ENCODE data around the gene MKRN2OS.

Gene MKRN2OS

DNA sequence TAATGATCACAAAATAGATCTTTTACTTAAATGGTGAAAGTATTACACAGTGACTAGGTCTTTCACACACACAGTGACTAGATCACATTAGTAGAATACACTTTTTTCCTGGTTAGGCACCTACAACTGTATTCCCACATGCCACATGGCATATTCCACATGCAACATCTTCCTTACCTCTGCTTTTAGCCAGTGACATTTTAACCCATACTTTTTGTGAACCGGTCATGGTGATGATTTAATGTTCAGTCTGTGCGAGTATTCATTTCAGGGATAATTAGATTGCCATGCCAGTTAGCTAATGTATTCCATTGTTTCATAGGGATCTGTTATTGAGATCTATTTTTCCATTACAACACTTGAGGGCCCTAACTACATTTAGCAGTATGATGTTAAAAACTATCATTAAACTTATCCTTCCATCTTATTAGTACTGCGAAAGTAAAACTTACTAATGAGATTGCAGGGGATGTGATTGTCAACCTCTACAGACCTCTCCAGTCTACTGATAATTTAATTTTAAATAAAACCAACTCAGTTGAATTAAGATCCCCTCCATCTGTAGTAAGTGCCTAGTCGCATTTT is 32.7 kb downstream of the MKRN2OS start:
- Mint-ChIP-seq H3K4me1 (ENCODE audit: low read depth) (no peaks in the 10 kb centered on the region), H3K27me3 (no peaks in the 10 kb centered on the region), H3K9me3 (ENCODE audit: low read depth) (no peaks in the 10 kb centered on the region), H3K4me3 (no peak overlapping the region), H3K27ac (peak overlapping the region; percentile 5), H3K36me3 (peaks cover 11% of the 10 kb centered on the region)

DNA sequence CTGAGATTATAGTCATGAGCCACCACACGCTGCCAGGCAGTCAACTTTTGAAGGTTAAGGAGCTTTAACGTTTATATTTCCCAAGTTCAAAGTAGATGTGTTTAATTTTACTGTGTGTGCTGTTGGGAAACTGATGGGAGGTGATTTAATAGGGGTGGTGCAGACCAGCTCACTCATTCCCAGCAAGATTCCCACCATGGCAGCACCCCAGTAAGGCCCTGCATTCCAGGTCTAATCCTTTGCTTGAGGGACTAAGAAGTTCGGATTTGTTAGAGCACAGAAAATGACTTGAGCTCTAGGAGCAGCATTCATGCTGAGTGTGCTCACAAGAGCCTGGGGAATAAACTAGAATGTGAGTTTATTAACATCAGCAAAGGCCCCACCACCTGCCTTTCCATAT is 35.8 kb downstream of the MKRN2OS start:
- Mint-ChIP-seq H3K36me3 (peaks cover 11% of the 10 kb centered on the region), H3K27ac (no peak overlapping the region), H3K9me3 (ENCODE audit: low read depth) (no peaks in the 10 kb centered on the region), H3K4me3 (no peak overlapping the region), H3K4me1 (ENCODE audit: low read depth) (no peaks in the 10 kb centered on the region), H3K27me3 (no peaks in the 10 kb centered on the region)

DNA sequence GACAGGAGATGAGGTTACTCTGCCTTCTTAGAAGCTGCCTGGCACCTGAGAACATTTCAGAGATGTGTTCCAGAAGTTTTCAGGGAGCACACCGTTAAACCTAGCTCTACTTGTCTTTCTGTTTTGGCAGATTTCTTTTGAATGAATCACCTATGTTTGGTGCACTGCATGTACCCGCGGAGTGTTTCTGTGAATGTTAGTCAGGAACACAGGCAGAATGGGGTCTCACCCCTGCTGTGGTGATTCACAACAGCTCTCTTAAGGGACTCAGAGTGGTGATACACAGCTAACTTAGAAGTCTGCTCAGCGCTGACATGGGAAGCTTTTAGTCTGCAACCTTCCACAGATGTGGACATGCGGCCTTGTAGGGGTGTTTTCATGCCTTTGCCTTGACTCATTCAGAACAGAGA is 37.0 kb downstream of the MKRN2OS start:
- H3K27me3 Mint-ChIP-seq = no peaks in the 10 kb centered on the region
- no peak overlapping the region for H3K4me3 Mint-ChIP-seq
- no peaks in the 10 kb centered on the region for H3K9me3 Mint-ChIP-seq (ENCODE audit: low read depth)
- H3K36me3 Mint-ChIP-seq = peaks cover 12% of the 10 kb centered on the region
- no peak overlapping the region for H3K27ac Mint-ChIP-seq
- H3K4me1 Mint-ChIP-seq (ENCODE audit: low read depth) = no peaks in the 10 kb centered on the region

DNA sequence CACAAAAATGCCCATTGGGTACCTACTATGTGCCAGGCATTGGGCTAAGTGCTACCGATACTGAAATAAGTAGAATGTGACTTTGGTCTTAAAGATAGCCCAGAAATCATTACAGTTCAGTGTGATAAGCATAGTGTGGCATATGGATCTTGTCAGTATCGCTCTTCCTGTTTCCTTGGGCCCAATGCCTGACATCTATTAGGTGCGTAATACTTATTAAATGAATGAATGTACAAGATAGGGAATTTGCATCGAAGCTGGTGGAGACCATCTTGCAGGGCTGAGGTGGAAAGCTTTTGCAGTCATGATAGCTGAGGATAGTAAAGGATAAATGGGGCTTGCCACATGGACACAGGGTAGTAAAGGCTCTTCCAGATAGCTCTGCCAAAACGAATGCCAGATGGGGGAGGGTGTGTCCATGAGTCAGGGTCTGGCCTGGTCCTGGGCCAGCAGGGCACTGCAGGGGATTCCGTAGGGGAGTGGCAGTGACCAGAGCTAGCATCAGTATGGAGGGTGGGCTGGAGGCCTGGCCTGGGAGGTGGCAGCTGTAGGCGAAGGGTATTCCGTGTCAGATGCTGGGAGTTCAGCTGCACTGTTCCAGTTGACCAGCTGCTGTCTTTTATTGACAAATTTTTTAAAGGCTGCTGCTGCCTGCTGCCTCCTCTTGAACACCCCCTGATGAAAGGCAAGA is 37.6 kb downstream of the MKRN2OS start:
- Mint-ChIP-seq H3K36me3 (peaks cover 13% of the 10 kb centered on the region), H3K9me3 (ENCODE audit: low read depth) (no peaks in the 10 kb centered on the region), H3K27ac (no peak overlapping the region), H3K4me3 (no peak overlapping the region), H3K27me3 (no peaks in the 10 kb centered on the region), H3K4me1 (ENCODE audit: low read depth) (no peaks in the 10 kb centered on the region)

DNA sequence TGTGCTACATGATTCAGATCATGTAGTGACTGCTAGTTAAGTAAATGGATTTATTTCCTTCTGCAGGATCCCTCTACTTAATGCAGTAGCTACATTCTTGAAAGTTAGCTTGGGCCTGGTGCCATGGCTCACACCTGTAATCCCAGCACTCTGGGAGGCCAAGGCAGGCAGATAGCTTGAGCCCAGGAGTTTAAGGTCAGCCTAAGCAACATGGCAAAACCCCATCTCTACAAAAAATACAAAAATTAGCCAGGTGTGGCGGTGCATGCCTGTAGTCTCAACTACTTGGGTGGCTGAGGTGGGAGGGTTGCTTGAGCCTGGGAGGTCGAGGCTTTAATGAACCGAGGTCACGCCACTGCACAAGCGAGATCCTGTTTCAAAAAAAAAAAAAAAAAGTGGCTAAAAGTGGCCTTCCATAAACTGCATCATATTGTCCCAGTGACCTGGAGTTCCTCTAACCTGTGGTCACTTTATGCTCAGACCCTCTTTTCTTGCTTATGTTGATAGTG is 39.0 kb downstream of the MKRN2OS start:
- H3K4me1 Mint-ChIP-seq (ENCODE audit: low read depth) = no peaks in the 10 kb centered on the region
- peaks cover 17% of the 10 kb centered on the region for H3K36me3 Mint-ChIP-seq
- H3K27ac Mint-ChIP-seq = no peak overlapping the region
- no peak overlapping the region for H3K4me3 Mint-ChIP-seq
- no peaks in the 10 kb centered on the region for H3K27me3 Mint-ChIP-seq
- no peaks in the 10 kb centered on the region for H3K9me3 Mint-ChIP-seq (ENCODE audit: low read depth)

DNA sequence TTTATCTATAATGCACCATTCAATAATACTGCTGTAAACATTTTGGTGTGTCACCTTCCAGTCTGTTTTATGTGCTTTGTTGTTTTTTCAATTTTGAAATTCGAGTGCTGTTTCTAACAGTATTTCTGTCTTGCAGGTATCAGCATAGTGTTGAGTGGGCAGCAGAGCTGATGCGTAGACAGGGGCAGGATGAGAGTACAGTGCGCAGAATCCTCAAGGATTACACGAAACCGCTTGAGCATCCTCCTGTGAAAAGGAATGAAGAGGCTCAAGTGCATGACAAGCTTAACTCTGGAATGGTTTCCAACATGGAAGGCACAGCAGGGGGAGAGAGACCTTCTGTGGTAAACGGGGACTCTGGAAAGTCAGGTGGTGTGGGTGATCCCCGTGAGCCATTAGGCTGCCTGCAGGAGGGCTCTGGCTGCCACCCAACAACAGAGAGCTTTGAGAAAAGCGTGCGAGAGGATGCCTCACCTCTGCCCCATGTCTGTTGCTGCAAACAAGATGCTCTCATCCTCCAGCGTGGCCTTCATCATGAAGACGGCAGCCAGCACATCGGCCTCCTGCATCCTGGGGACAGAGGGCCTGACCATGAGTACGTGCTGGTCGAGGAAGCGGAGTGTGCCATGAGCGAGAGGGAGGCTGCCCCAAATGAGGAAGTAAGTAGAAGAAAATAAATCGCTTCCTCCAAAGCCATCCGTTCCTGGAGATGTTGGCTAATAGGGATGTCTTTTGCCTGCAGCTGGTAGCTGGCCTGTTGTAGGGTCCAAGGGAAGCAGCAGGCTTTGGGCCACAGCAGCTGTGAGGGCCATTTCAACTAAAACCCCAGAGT is 42.0 kb downstream of the MKRN2OS start:
- Mint-ChIP-seq H3K4me3 (no peak overlapping the region), H3K4me1 (ENCODE audit: low read depth) (peaks cover 1% of the 10 kb centered on the region), H3K36me3 (peaks cover 26% of the 10 kb centered on the region), H3K27ac (no peak overlapping the region), H3K27me3 (no peaks in the 10 kb centered on the region), H3K9me3 (ENCODE audit: low read depth) (no peaks in the 10 kb centered on the region)

DNA sequence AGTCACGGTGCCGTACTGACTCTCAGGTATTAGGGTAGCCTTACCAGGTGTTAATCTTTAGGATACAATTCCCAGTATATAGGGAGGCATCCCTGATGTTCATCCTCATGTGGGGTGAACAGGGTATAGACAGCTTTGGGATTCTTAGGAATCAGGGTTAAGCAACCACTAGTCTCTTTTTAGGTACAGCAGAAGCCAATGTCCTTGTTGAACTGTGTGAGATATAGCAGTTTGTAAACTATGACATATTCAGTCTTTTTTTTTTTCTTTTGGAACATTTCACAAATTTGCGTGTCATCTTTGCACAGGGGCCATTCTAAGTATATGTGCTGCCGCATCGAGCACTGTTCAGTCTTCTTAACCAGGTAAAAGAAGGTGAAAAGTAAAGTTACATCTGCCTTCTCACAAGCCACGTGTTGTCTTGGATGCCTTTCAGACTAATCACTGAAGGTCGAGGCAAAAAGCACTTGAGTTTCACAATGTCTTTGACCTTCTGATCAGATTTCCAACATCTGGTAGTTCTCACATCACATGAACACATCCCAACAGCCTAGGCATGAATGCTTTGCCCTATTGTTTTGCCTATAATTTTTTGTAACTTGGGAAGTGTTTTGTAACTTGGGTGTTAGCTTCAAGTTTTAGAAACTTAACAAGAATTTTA is 43.8 kb downstream of the MKRN2OS start:
- H3K27ac Mint-ChIP-seq = no peak overlapping the region
- no peaks in the 10 kb centered on the region for H3K27me3 Mint-ChIP-seq

DNA sequence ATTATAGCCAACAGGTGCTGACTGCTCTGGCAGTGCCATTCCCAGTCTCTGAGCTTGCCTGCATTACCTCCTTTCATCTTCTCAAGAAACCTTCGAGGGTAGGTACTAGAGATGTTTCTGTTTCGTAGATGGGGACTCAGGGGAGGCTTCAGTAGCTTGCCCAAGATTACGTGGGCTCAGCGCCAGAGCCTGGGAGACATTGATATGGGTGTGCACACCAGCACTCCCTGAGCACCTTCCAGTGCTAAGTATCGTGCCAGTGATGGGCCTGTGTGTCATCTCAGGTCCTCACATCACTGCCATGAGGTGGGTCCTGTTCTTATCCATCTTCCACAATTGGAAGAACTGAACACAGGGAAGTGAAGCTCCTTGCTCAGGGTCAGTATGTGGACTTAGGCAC is 45.8 kb downstream of the MKRN2OS start:
- Mint-ChIP-seq H3K36me3 (peaks cover 39% of the 10 kb centered on the region), H3K9me3 (ENCODE audit: low read depth) (no peaks in the 10 kb centered on the region), H3K27ac (no peak overlapping the region), H3K4me3 (no peak overlapping the region), H3K27me3 (no peaks in the 10 kb centered on the region), H3K4me1 (ENCODE audit: low read depth) (peaks cover 3% of the 10 kb centered on the region)

More for the DNA sequence above, 43.8 kb downstream of the MKRN2OS start:
- Mint-ChIP-seq H3K36me3 (peaks cover 38% of the 10 kb centered on the region), H3K4me1 (ENCODE audit: low read depth) (peaks cover 3% of the 10 kb centered on the region), H3K4me3 (no peak overlapping the region), H3K9me3 (ENCODE audit: low read depth) (no peaks in the 10 kb centered on the region)

DNA sequence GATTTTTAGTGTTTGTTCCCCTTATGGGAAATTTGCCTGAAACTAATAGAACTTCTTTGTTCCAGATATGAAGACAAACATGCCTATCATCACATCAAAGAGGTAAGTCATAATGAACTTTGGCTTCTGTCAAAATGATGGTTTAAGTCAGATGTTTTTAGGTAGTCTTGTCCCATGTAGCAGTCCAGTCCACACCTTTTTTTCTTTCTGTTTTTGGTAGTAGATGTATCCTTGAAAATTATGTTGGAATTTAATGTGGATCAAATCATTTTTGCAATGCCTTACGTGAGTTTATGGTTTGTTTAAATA is 48.9 kb downstream of the MKRN2OS start:
- H3K27ac Mint-ChIP-seq = no peak overlapping the region
- H3K4me3 Mint-ChIP-seq = no peak overlapping the region
- H3K4me1 Mint-ChIP-seq (ENCODE audit: low read depth) = peaks cover 3% of the 10 kb centered on the region
- peaks cover 41% of the 10 kb centered on the region for H3K36me3 Mint-ChIP-seq
- H3K27me3 Mint-ChIP-seq = no peaks in the 10 kb centered on the region
- no peaks in the 10 kb centered on the region for H3K9me3 Mint-ChIP-seq (ENCODE audit: low read depth)

DNA sequence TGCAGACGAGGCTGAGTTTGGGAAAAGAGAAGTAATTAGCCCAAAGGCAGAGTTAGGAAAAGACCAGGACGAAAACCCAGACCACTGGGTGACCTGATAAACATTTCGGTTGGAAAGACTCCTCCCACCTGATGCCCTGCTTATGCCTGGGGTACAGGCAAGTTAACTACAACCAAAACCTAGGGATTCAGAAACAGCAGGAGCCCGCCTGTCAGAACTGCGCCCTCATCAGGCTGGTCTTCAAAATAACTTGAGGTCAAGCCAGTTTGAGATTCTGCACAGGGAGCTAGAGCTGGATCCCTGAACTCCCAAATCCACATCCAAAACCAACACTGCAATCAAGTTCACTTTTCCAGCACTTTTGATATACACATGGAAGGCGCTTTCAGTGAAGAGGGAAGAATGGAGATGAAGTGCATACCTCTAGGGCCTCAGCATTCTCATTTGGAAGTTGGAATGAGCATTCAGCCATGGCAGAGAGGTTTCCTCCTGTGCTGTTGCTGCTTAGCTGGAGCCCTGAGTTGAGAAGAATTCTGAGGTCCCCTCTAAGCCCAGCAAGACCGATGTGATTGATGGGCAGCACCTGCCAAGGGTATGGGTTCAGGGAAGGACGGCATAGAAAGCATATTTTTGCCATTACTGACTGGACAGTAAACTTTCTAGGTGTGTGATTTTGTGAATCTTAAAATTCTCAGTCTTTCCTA is 49.4 kb downstream of the MKRN2OS start:
- peaks cover 39% of the 10 kb centered on the region for H3K36me3 Mint-ChIP-seq
- no peaks in the 10 kb centered on the region for H3K27me3 Mint-ChIP-seq
- H3K27ac Mint-ChIP-seq = no peak overlapping the region
- no peak overlapping the region for H3K4me3 Mint-ChIP-seq
- H3K4me1 Mint-ChIP-seq (ENCODE audit: low read depth) = peaks cover 3% of the 10 kb centered on the region
- H3K9me3 Mint-ChIP-seq (ENCODE audit: low read depth) = no peaks in the 10 kb centered on the region

DNA sequence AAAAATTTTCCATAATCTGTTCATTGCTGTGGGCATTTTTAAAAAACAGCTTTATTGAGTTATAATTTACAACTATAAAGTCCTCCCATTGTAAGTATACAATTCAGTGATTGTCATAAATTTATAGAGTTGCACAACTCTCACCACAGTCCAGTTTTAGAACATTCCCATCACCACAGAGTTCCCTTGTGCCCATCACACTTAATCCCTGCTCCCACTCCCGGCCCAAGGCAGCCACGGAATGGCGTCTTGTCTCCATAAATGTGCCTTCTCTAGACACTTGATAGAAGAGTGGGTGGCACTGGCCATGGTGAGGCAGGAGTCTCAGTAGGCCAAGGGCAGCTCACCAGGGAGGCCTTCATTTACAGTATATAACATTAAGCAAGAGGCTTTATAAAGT is 54.8 kb downstream of the MKRN2OS start:
- no peak overlapping the region for H3K27ac Mint-ChIP-seq
- no peaks in the 10 kb centered on the region for H3K9me3 Mint-ChIP-seq (ENCODE audit: low read depth)
- peaks cover 25% of the 10 kb centered on the region for H3K4me1 Mint-ChIP-seq (ENCODE audit: low read depth)
- peaks cover 38% of the 10 kb centered on the region for H3K36me3 Mint-ChIP-seq
- H3K27me3 Mint-ChIP-seq = no peaks in the 10 kb centered on the region
- no peak overlapping the region for H3K4me3 Mint-ChIP-seq

DNA sequence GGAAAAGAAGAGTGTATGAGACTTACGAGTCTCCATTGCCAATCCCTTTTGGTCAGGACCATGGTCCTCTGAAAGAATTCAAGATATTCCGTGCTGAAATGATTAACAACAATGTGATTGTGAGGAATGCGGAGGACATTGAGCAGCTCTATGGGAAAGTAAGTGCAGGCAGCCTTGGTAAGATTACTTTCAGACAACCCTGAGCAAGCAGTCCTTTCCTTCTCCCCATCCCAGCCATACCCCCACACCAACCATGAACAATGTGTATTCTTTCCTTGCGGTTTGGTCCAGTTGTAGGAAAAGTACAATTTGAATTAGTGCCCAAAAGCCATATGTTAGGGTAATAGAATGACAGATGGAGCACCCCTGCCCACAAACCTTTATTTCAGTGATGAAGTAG is 55.5 kb downstream of the MKRN2OS start:
- Mint-ChIP-seq H3K36me3 (peaks cover 37% of the 10 kb centered on the region), H3K27me3 (no peaks in the 10 kb centered on the region), H3K9me3 (ENCODE audit: low read depth) (no peaks in the 10 kb centered on the region), H3K4me3 (no peak overlapping the region), H3K27ac (no peak overlapping the region), H3K4me1 (ENCODE audit: low read depth) (peaks cover 32% of the 10 kb centered on the region)
